ENCODE data around the gene PRICKLE3.
"Not testable (repeated sequence)": the region's sequence is repeated elsewhere in the genome, so short reads cannot be mapped to it uniquely, and the experiment has no call there.

The PRICKLE3 gene

GRCh38 chrX:49155900-49156837 is 30.0 kb downstream of the PRICKLE3 start:
- peak; percentile 42 to 50 for DNase-seq

GRCh38 chrX:49155243-49155899 is 30.8 kb downstream of the PRICKLE3 start:
- peak in 1 of 2 donors; percentile 3 for DNase-seq

GRCh38 chrX:49153467-49153866 is 32.7 kb downstream of the PRICKLE3 start:
- no peak for DNase-seq

- DNase-seq = not testable (repeated sequence)
Observed at GRCh38 chrX:49149291-49149690, 36.9 kb downstream of the PRICKLE3 start.

- not testable (repeated sequence) for DNase-seq
Observed at GRCh38 chrX:49148390-49149100, 37.6 kb downstream of the PRICKLE3 start.

- DNase-seq = no peak
Observed at GRCh38 chrX:49147936-49148335, 38.2 kb downstream of the PRICKLE3 start.

GRCh38 chrX:49147282-49147681 is 38.9 kb downstream of the PRICKLE3 start:
- no peak for DNase-seq

- not testable (repeated sequence) for DNase-seq
Observed at GRCh38 chrX:49143154-49143553, 43.0 kb downstream of the PRICKLE3 start.

GRCh38 chrX:49142264-49142663 is 43.9 kb downstream of the PRICKLE3 start:
- DNase-seq = not testable (repeated sequence)

- no peak for DNase-seq
Observed at GRCh38 chrX:49139713-49140112, 46.5 kb downstream of the PRICKLE3 start.

- DNase-seq = no peak
Observed at GRCh38 chrX:49137492-49137891, 48.7 kb downstream of the PRICKLE3 start.

- no peak for DNase-seq
Observed at GRCh38 chrX:49133759-49134158, 52.4 kb downstream of the PRICKLE3 start.

GRCh38 chrX:49132275-49132674 is 53.9 kb downstream of the PRICKLE3 start:
- DNase-seq = not testable (repeated sequence)

GRCh38 chrX:49129427-49129826 is 56.7 kb downstream of the PRICKLE3 start:
- DNase-seq = no peak

- DNase-seq = peak in 1 of 2 donors; percentile 10
Observed at GRCh38 chrX:49127742-49128258, 58.4 kb downstream of the PRICKLE3 start.

Data from bone marrow (tissue), 2 donors.